Activated T-helper 2 cell treated with anti-CD3 and anti-CD28 coated beads, Interferon-gamma antibody, Interleukin-2, Interleukin-4, amounts not matched to agents 10 μg/mL and 5 μg/mL and 100 μg/mL, durations not matched to agents 14 hours and 24 hours and 36 hours (primary cell): ENCODE data around the gene PSMA6. TPM values are rescaled to one million over a fixed set of nuclear protein-coding genes. Genes with fewer than 3 reads are reported as not detected.

Source experiments
- DNase-seq: peaks from one replicate; pipeline ENCODE4 v3.0.0; 2021; ENCODE audit warnings: low spot score
- H3K27ac Mint-ChIP-seq: one replicate; pipeline ENCODE4 v1.8.0; 2021; ENCODE audit warnings: mixed read lengths
- H3K27me3 Mint-ChIP-seq: one replicate; pipeline ENCODE4 v1.8.0; 2021; ENCODE audit warnings: low read depth, mixed read lengths
- H3K36me3 Mint-ChIP-seq: one replicate; pipeline ENCODE4 v1.8.0; 2021; ENCODE audit warnings: low read depth, mixed read lengths
- H3K4me1 Mint-ChIP-seq: one replicate; pipeline ENCODE4 v1.8.0; 2021; ENCODE audit warnings: low read depth, mixed read lengths
- H3K4me3 Mint-ChIP-seq: one replicate; pipeline ENCODE4 v1.8.0; 2021; ENCODE audit warnings: low read depth, mild to moderate bottlenecking, moderate library complexity, mixed read lengths
- H3K9me3 Mint-ChIP-seq: one replicate; pipeline ENCODE4 v1.8.0; 2021; ENCODE audit warnings: mixed read lengths
- intact Hi-C: fragments of 100-400 bp; cut with micrococcal nuclease; formaldehyde crosslinking; loops from one replicate; pipeline ENCODE4 v1.15.1; 2023
- total RNA-seq: library from RNA; stranded (reverse); gene quantifications from 2 replicates; pipeline ENCODE4 v1.2.3, GENCODE V29; 2022

The PSMA6 gene
- total RNA-seq, 1 donor from 2014 or later: 397 TPM

- H3K27ac Mint-ChIP-seq: peak overlapping the region; percentile 82
- no peaks in the 10 kb centered on the region for H3K9me3 Mint-ChIP-seq
- H3K4me1 Mint-ChIP-seq: peaks cover 41% of the 10 kb centered on the region
- no peaks in the 10 kb centered on the region for H3K27me3 Mint-ChIP-seq
- H3K4me3 Mint-ChIP-seq: no peak overlapping the region
- intact Hi-C loops: no loop called here
- DNase-seq: no peak
- H3K36me3 Mint-ChIP-seq: peaks cover 51% of the 10 kb centered on the region
Measured at GRCh38 chr14:35303149-35303935, 11.2 kb downstream of the PSMA6 start.

GRCh38 chr14:35304812-35305462 lies 12.8 kb downstream of the PSMA6 start:
- Mint-ChIP-seq H3K4me1 (peaks cover 36% of the 10 kb centered on the region), H3K4me3 (no peak overlapping the region), H3K27me3 (no peaks in the 10 kb centered on the region), H3K9me3 (no peaks in the 10 kb centered on the region), H3K36me3 (peaks cover 60% of the 10 kb centered on the region), H3K27ac (no peak overlapping the region)
- intact Hi-C loops: no loop called here
- no peak for DNase-seq

GRCh38 chr14:35305633-35306032 lies 13.5 kb downstream of the PSMA6 start:
- H3K4me1 Mint-ChIP-seq: peaks cover 29% of the 10 kb centered on the region
- no peak overlapping the region for H3K4me3 Mint-ChIP-seq
- no peak for DNase-seq
- no peaks in the 10 kb centered on the region for H3K27me3 Mint-ChIP-seq
- intact Hi-C loops: no loop called here
- H3K9me3 Mint-ChIP-seq: no peaks in the 10 kb centered on the region
- H3K27ac Mint-ChIP-seq: no peak overlapping the region
- peaks cover 65% of the 10 kb centered on the region for H3K36me3 Mint-ChIP-seq

GRCh38 chr14:35306114-35306513 lies 13.9 kb downstream of the PSMA6 start:
- intact Hi-C loops: no loop called here
- peaks cover 25% of the 10 kb centered on the region for H3K4me1 Mint-ChIP-seq
- H3K27ac Mint-ChIP-seq: no peak overlapping the region
- H3K4me3 Mint-ChIP-seq: no peak overlapping the region
- H3K9me3 Mint-ChIP-seq: no peaks in the 10 kb centered on the region
- peaks cover 66% of the 10 kb centered on the region for H3K36me3 Mint-ChIP-seq
- no peaks in the 10 kb centered on the region for H3K27me3 Mint-ChIP-seq
- DNase-seq: no peak

- DNase-seq: no peak
- Mint-ChIP-seq H3K27me3 (no peaks in the 10 kb centered on the region), H3K4me3 (no peak overlapping the region), H3K4me1 (peaks cover 21% of the 10 kb centered on the region), H3K27ac (no peak overlapping the region), H3K9me3 (no peaks in the 10 kb centered on the region), H3K36me3 (peaks cover 62% of the 10 kb centered on the region)
- intact Hi-C loops: loop anchor here (5.0 kb wide), 1 partner anchor 176 kb away; no protein-coding TSS in a partner anchor
Measured at GRCh38 chr14:35317820-35318219, 25.6 kb downstream of the PSMA6 start.

- Mint-ChIP-seq H3K4me1 (peaks cover 12% of the 10 kb centered on the region), H3K27me3 (no peaks in the 10 kb centered on the region), H3K36me3 (peaks cover 47% of the 10 kb centered on the region), H3K9me3 (no peaks in the 10 kb centered on the region), H3K27ac (no peak overlapping the region), H3K4me3 (no peak overlapping the region)
- intact Hi-C loops: loop anchor here (5.0 kb wide), 1 partner anchor 177 kb away; no protein-coding TSS in a partner anchor
- DNase-seq: no peak
Measured at GRCh38 chr14:35319509-35319908, 27.3 kb downstream of the PSMA6 start.

- Mint-ChIP-seq H3K36me3 (peaks cover 38% of the 10 kb centered on the region), H3K4me1 (peaks cover 4% of the 10 kb centered on the region), H3K27ac (no peak overlapping the region), H3K27me3 (no peaks in the 10 kb centered on the region), H3K4me3 (no peak overlapping the region), H3K9me3 (no peaks in the 10 kb centered on the region)
- DNase-seq: no peak
- intact Hi-C loops: no loop called here
Measured at GRCh38 chr14:35320472-35320871, 28.3 kb downstream of the PSMA6 start.

- Mint-ChIP-seq H3K36me3 (no peaks in the 10 kb centered on the region), H3K4me3 (no peak overlapping the region), H3K27me3 (no peaks in the 10 kb centered on the region), H3K4me1 (no peaks in the 10 kb centered on the region), H3K27ac (no peak overlapping the region), H3K9me3 (no peaks in the 10 kb centered on the region)
- no peak for DNase-seq
- intact Hi-C loops: no loop called here
Measured at GRCh38 chr14:35326375-35326774, 34.2 kb downstream of the PSMA6 start.

GRCh38 chr14:35331605-35332516 lies 39.7 kb downstream of the PSMA6 start:
- Mint-ChIP-seq H3K4me1 (peaks cover 32% of the 10 kb centered on the region), H3K27ac (peak overlapping the region; percentile 96), H3K9me3 (no peaks in the 10 kb centered on the region), H3K27me3 (no peaks in the 10 kb centered on the region), H3K36me3 (no peaks in the 10 kb centered on the region), H3K4me3 (no peak overlapping the region)
- intact Hi-C loops: loop anchor here (2.0 kb wide), 1 partner anchor 39 kb away; the partner anchor contains the start of gene PSMA6
- DNase-seq: no peak

GRCh38 chr14:35332517-35333263 lies 40.5 kb downstream of the PSMA6 start:
- Mint-ChIP-seq H3K4me3 (peak overlapping the region; percentile 57), H3K4me1 (peaks cover 32% of the 10 kb centered on the region), H3K36me3 (no peaks in the 10 kb centered on the region), H3K27me3 (no peaks in the 10 kb centered on the region), H3K9me3 (no peaks in the 10 kb centered on the region), H3K27ac (peak overlapping the region; percentile 96)
- peak; percentile 51 for DNase-seq
- intact Hi-C loops: loop anchor here (1.0 to 2.0 kb wide), 7 partner anchors 17 to 84 kb away; partner anchors contain the start of genes NFKBIA and PSMA6

GRCh38 chr14:35333264-35333730 lies 41.1 kb downstream of the PSMA6 start:
- no peaks in the 10 kb centered on the region for H3K36me3 Mint-ChIP-seq
- H3K4me3 Mint-ChIP-seq: peak overlapping the region; percentile 57
- intact Hi-C loops: loop anchor here (1.0 to 2.0 kb wide), 7 partner anchors 18 to 83 kb away; partner anchors contain the start of genes NFKBIA and PSMA6
- no peaks in the 10 kb centered on the region for H3K9me3 Mint-ChIP-seq
- peak overlapping the region; percentile 96 for H3K27ac Mint-ChIP-seq
- H3K27me3 Mint-ChIP-seq: no peaks in the 10 kb centered on the region
- no peak for DNase-seq
- H3K4me1 Mint-ChIP-seq: peaks cover 32% of the 10 kb centered on the region
